ENCODE results near the gene DPH7. TPM values are rescaled to one million over a fixed set of nuclear protein-coding genes. Genes with fewer than 3 reads are reported as not detected.

DPH7 gene
- total RNA-seq, 3 donors from 2014 or later (not counting 1 experiment from before 2014, with no cell fraction given) = 39.5 to 51.0 (median 48.5) TPM

GRCh38 chr9:137589441-137590122, 10.9 kb upstream of the DPH7 start:
- Mint-ChIP-seq H3K27me3 (ENCODE audit: low read depth in 2 of 2) (no peaks in the 10 kb centered on the region), H3K36me3 (no peaks in the 10 kb centered on the region), H3K4me3 (peak overlapping the region; percentile 83), H3K4me1 (peaks cover 6 to 14% of the 10 kb centered on the region in 2 donors), H3K27ac (peak overlapping the region; percentile 43 to 54), H3K9me3 (no peaks in the 10 kb centered on the region)
- peaks cover 17% of the 10 kb centered on the region for H3K4me1 ChIP-seq (ENCODE audit: control insufficient read depth, insufficient read depth, low read length)
- intact Hi-C loops (cut with micrococcal nuclease) = loop anchor here (2.0 kb wide), 1 partner anchor 15 kb away; the partner anchor contains the start of gene ARRDC1
- WGBS (ENCODE audit: insufficient coverage) = 10% methylated on average over 58 of the region's 58 CpGs
- peak overlapping the region; percentile 26 for H3K4me3 ChIP-seq (ENCODE audit: low read length)
- H3K27me3 ChIP-seq (ENCODE audit: control insufficient read depth, insufficient read depth, low read length) = no peaks in the 10 kb centered on the region
- TF ChIP-seq CTCF (IDR thresholded peaks at IDR 0.05) = no peak
- DNase-seq (peak in 1 of 2 donors; percentile 38), ATAC-seq (peak in 1 of 3 donors; percentile 0)
- no peak overlapping the region for H3K27ac ChIP-seq (ENCODE audit: low read length)
- no peaks in the 10 kb centered on the region for H3K9me3 ChIP-seq (ENCODE audit: control insufficient read depth, insufficient read depth, low read length)
- H3K36me3 ChIP-seq (ENCODE audit: control insufficient read depth, insufficient read depth, low read length) = peaks cover 22% of the 10 kb centered on the region

- TF ChIP-seq CTCF (IDR thresholded peaks at IDR 0.05) = no peak
- Mint-ChIP-seq H3K36me3 (no peaks in the 10 kb centered on the region), H3K4me1 (peaks cover 6 to 14% of the 10 kb centered on the region in 2 donors), H3K4me3 (no peak overlapping the region), H3K9me3 (no peaks in the 10 kb centered on the region), H3K27ac (no peak overlapping the region), H3K27me3 (ENCODE audit: low read depth in 2 of 2) (no peaks in the 10 kb centered on the region)
- H3K27ac ChIP-seq (ENCODE audit: low read length) = no peak overlapping the region
- DNase-seq = no peak
- H3K4me3 ChIP-seq (ENCODE audit: low read length) = no peak overlapping the region
- 99% methylated on average over 6 of the region's 6 CpGs for WGBS (ENCODE audit: insufficient coverage)
- ATAC-seq = no peak
- H3K4me1 ChIP-seq (ENCODE audit: control insufficient read depth, insufficient read depth, low read length) = peaks cover 17% of the 10 kb centered on the region
- H3K9me3 ChIP-seq (ENCODE audit: control insufficient read depth, insufficient read depth, low read length) = no peaks in the 10 kb centered on the region
- no peaks in the 10 kb centered on the region for H3K27me3 ChIP-seq (ENCODE audit: control insufficient read depth, insufficient read depth, low read length)
- H3K36me3 ChIP-seq (ENCODE audit: control insufficient read depth, insufficient read depth, low read length) = peaks cover 22% of the 10 kb centered on the region
- intact Hi-C loops (cut with micrococcal nuclease) = no loop called here
These were observed 10.2 kb upstream of the DPH7 start for GRCh38 chr9:137588891-137589290.

GRCh38 chr9:137588311-137588710, 9.6 kb upstream of the DPH7 start:
- Mint-ChIP-seq H3K36me3 (no peaks in the 10 kb centered on the region), H3K9me3 (no peaks in the 10 kb centered on the region), H3K4me3 (peak overlapping the region; percentile 61), H3K27me3 (ENCODE audit: low read depth in 2 of 2) (no peaks in the 10 kb centered on the region), H3K4me1 (peaks cover 6 to 14% of the 10 kb centered on the region in 2 donors), H3K27ac (no peak overlapping the region)
- no peak for TF ChIP-seq CTCF (IDR thresholded peaks at IDR 0.05)
- Histone ChIP-seq H3K4me1 (ENCODE audit: control insufficient read depth, insufficient read depth, low read length) (peaks cover 17% of the 10 kb centered on the region), H3K9me3 (ENCODE audit: control insufficient read depth, insufficient read depth, low read length) (no peaks in the 10 kb centered on the region), H3K4me3 (ENCODE audit: low read length) (no peak overlapping the region), H3K27ac (ENCODE audit: low read length) (no peak overlapping the region), H3K27me3 (ENCODE audit: control insufficient read depth, insufficient read depth, low read length) (no peaks in the 10 kb centered on the region), H3K36me3 (ENCODE audit: control insufficient read depth, insufficient read depth, low read length) (peaks cover 22% of the 10 kb centered on the region)
- ATAC-seq (no peak), DNase-seq (no peak)
- intact Hi-C loops (cut with micrococcal nuclease) = no loop called here
- 92% methylated on average over 13 of the region's 13 CpGs for WGBS (ENCODE audit: insufficient coverage)

- intact Hi-C loops (cut with micrococcal nuclease) = no loop called here
- peaks cover 17% of the 10 kb centered on the region for H3K4me1 ChIP-seq (ENCODE audit: control insufficient read depth, insufficient read depth, low read length)
- Mint-ChIP-seq H3K36me3 (no peaks in the 10 kb centered on the region), H3K27me3 (ENCODE audit: low read depth in 2 of 2) (no peaks in the 10 kb centered on the region), H3K9me3 (no peaks in the 10 kb centered on the region), H3K4me3 (no peak overlapping the region), H3K4me1 (peaks cover 6 to 14% of the 10 kb centered on the region in 2 donors), H3K27ac (no peak overlapping the region)
- H3K9me3 ChIP-seq (ENCODE audit: control insufficient read depth, insufficient read depth, low read length) = no peaks in the 10 kb centered on the region
- ATAC-seq (no peak), DNase-seq (no peak)
- H3K36me3 ChIP-seq (ENCODE audit: control insufficient read depth, insufficient read depth, low read length) = peaks cover 30% of the 10 kb centered on the region
- no peak overlapping the region for H3K4me3 ChIP-seq (ENCODE audit: low read length)
- no peaks in the 10 kb centered on the region for H3K27me3 ChIP-seq (ENCODE audit: control insufficient read depth, insufficient read depth, low read length)
- no peak for TF ChIP-seq CTCF (IDR thresholded peaks at IDR 0.05)
- no peak overlapping the region for H3K27ac ChIP-seq (ENCODE audit: low read length)
- 96% methylated on average over 14 of the region's 14 CpGs for WGBS (ENCODE audit: insufficient coverage)
These were observed 8.1 kb upstream of the DPH7 start for GRCh38 chr9:137586854-137587253.
